ENCODE data around the gene AFF1. TPM values are rescaled to one million over a fixed set of nuclear protein-coding genes. Genes with fewer than 3 reads are reported as not detected.
"Not testable (repeated sequence)": the region's sequence is repeated elsewhere in the genome, so short reads cannot be mapped to it uniquely, and the experiment has no call there.

AFF1 gene
- total RNA-seq, 1 donor from 2014 or later: 122 TPM

GRCh38 chr4:87052615-87053014 is 117.8 kb downstream of the AFF1 start:
- no peak for DNase-seq (ENCODE audit: low spot score)

- DNase-seq (ENCODE audit: low spot score): no peak
Observed at GRCh38 chr4:87053176-87053658, 118.4 kb downstream of the AFF1 start.

- DNase-seq (ENCODE audit: low spot score): no peak
Observed at GRCh38 chr4:87053802-87054767, 119.3 kb downstream of the AFF1 start.

GRCh38 chr4:87054900-87055299 is 120.1 kb downstream of the AFF1 start:
- no peak for DNase-seq (ENCODE audit: low spot score)

GRCh38 chr4:87055311-87055710 is 120.5 kb downstream of the AFF1 start:
- DNase-seq (ENCODE audit: low spot score): no peak

- DNase-seq (ENCODE audit: low spot score): no peak
Observed at GRCh38 chr4:87056881-87057280, 122.1 kb downstream of the AFF1 start.

GRCh38 chr4:87057835-87058355 is 123.1 kb downstream of the AFF1 start:
- DNase-seq (ENCODE audit: low spot score): no peak

GRCh38 chr4:87058356-87059073 is 123.7 kb downstream of the AFF1 start:
- no peak for DNase-seq (ENCODE audit: low spot score)

GRCh38 chr4:87060957-87061356 is 126.1 kb downstream of the AFF1 start:
- DNase-seq (ENCODE audit: low spot score): no peak

- DNase-seq (ENCODE audit: low spot score): no peak
Observed at GRCh38 chr4:87065021-87065420, 130.2 kb downstream of the AFF1 start.

GRCh38 chr4:87066403-87067123 is 131.8 kb downstream of the AFF1 start:
- DNase-seq (ENCODE audit: low spot score): no peak

GRCh38 chr4:87067124-87067885 is 132.5 kb downstream of the AFF1 start:
- DNase-seq (ENCODE audit: low spot score): no peak

- DNase-seq (ENCODE audit: low spot score): no peak
Observed at GRCh38 chr4:87068583-87069021, 133.8 kb downstream of the AFF1 start.

GRCh38 chr4:87069037-87069742 is 134.4 kb downstream of the AFF1 start:
- no peak for DNase-seq (ENCODE audit: low spot score)

- no peak for DNase-seq (ENCODE audit: low spot score)
Observed at GRCh38 chr4:87071401-87071800, 136.6 kb downstream of the AFF1 start.

- DNase-seq (ENCODE audit: low spot score): not testable (repeated sequence)
Observed at GRCh38 chr4:87072545-87072944, 137.7 kb downstream of the AFF1 start.

- no peak for DNase-seq (ENCODE audit: low spot score)
Observed at GRCh38 chr4:87073199-87074120, 138.6 kb downstream of the AFF1 start.

GRCh38 chr4:87074121-87074488 is 139.3 kb downstream of the AFF1 start:
- DNase-seq (ENCODE audit: low spot score): no peak

- DNase-seq (ENCODE audit: low spot score): no peak
Observed at GRCh38 chr4:87075876-87076275, 141.1 kb downstream of the AFF1 start.

Data from mesenteric fat pad (tissue), 1 donor.